ENCODE measurements around the gene CDC5L.

DNA sequence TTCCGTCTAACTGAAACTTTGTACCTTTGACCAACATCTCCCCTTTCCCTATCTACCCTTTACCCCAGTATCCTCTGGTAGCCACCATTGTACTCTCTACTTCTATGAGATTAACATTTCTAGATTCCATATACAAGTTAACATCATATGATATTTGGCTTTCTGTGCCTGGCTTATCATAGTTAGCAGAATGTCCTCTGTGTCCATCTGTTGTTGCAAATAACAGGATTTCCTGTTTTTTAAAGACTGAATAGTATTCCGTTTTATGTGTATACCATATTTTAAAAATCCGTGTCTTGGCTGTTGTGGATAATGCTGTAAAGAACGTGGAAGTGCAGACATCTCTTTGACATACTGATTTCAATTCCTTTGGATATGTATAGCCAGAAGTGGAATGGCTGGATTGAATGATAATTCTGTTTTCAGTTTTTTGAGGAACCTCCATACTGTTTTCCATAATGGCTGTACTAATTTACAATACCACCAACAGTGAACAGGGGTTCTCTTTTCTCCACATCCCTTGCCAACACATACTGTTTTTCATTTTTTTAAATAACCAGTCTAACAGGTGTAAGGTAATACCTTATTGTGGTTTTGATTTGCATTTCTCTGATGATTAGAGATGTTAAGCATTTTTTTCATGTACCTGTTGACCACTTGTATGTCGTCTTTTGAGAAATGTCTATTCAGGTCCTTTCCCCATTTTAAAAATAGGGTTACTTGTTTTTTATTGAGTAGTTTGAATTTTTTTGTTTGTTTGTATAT lies 53.8 kb downstream of the CDC5L start:
- TF ChIP-seq, protein P1, sequence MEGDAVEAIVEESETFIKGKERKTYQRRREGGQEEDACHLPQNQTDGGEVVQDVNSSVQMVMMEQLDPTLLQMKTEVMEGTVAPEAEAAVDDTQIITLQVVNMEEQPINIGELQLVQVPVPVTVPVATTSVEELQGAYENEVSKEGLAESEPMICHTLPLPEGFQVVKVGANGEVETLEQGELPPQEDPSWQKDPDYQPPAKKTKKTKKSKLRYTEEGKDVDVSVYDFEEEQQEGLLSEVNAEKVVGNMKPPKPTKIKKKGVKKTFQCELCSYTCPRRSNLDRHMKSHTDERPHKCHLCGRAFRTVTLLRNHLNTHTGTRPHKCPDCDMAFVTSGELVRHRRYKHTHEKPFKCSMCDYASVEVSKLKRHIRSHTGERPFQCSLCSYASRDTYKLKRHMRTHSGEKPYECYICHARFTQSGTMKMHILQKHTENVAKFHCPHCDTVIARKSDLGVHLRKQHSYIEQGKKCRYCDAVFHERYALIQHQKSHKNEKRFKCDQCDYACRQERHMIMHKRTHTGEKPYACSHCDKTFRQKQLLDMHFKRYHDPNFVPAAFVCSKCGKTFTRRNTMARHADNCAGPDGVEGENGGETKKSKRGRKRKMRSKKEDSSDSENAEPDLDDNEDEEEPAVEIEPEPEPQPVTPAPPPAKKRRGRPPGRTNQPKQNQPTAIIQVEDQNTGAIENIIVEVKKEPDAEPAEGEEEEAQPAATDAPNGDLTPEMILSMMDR (IDR thresholded peaks at IDR 0.05; ENCODE audit: insufficient read depth, low read length, poor library complexity, severe bottlenecking), result no peak
- TF ChIP-seq EZH2phosphoT487 (conservative IDR thresholded peaks at IDR 0.05; ENCODE audit: low read length), result no peak
